ENCODE results near the gene SYK. TPM values are rescaled to one million over a fixed set of nuclear protein-coding genes. Genes with fewer than 3 reads are reported as not detected.
"Not testable (repeated sequence)": the region's sequence is repeated elsewhere in the genome, so short reads cannot be mapped to it uniquely, and the experiment has no call there.

SYK gene
- total and polyA plus RNA-seq, 2 experiments from 2014 or later: 4.9 to 5.1 TPM

DNA sequence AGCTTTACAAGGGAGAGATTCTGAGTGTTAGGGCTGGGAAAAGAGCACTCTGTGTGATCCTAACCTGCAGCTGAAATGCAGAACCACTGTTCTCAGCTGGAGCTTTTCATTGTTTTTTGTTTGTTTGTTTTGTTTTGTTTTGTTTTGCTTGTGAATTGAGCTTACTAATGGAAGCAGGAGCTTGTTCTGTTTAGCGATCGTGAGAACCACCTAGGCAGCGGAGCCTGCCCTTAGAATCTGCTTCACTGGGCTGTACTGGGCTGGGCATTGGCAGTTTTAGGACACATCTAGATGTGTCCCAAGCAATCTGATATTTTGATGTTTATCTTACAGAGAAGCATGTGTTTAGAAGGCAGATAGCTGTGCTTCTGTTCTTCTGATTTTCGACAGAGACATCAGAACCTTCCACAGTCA, 14.3 kb downstream of the SYK start:
- Histone ChIP-seq H3K9me3 (ENCODE audit: low read depth) (no peaks in the 10 kb centered on the region), H3K4me3 (no peak overlapping the region), H3K36me3 (replicated peaks; ENCODE audit: insufficient read depth, low read depth) (no peaks in the 10 kb centered on the region), H3K9me2 (replicated peaks; ENCODE audit: insufficient read depth) (no peaks in the 10 kb centered on the region), H3K79me2 (no peaks in the 10 kb centered on the region), H3K27me3 (no peaks in the 10 kb centered on the region), H3K27ac (no peak overlapping the region), H2AFZ (no peak overlapping the region), H4K20me1 (ENCODE audit: insufficient read depth, poor library complexity, severe bottlenecking) (no peaks in the 10 kb centered on the region), H3K4me1 (ENCODE audit: insufficient read depth) (no peaks in the 10 kb centered on the region), H3K4me2 (no peak overlapping the region)
- TF ChIP-seq EZH2 (IDR thresholded peaks at IDR 0.05; ENCODE audit: borderline replicate concordance): no peak
- TF ChIP-seq, protein P1, sequence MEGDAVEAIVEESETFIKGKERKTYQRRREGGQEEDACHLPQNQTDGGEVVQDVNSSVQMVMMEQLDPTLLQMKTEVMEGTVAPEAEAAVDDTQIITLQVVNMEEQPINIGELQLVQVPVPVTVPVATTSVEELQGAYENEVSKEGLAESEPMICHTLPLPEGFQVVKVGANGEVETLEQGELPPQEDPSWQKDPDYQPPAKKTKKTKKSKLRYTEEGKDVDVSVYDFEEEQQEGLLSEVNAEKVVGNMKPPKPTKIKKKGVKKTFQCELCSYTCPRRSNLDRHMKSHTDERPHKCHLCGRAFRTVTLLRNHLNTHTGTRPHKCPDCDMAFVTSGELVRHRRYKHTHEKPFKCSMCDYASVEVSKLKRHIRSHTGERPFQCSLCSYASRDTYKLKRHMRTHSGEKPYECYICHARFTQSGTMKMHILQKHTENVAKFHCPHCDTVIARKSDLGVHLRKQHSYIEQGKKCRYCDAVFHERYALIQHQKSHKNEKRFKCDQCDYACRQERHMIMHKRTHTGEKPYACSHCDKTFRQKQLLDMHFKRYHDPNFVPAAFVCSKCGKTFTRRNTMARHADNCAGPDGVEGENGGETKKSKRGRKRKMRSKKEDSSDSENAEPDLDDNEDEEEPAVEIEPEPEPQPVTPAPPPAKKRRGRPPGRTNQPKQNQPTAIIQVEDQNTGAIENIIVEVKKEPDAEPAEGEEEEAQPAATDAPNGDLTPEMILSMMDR (IDR thresholded peaks at IDR 0.05; ENCODE audit: poor library complexity): no peak
- no peak for TF ChIP-seq EZH2phosphoT487 (IDR thresholded peaks at IDR 0.05; ENCODE audit: low read depth, severe bottlenecking, unreplicated experiment)
- no peak for DNase-seq (ENCODE audit: low spot score)
- WGBS (ENCODE audit: low lambda C conversion rate, missing lambda C conversion rate): 76% methylated on average over 4 of the region's 4 CpGs

DNA sequence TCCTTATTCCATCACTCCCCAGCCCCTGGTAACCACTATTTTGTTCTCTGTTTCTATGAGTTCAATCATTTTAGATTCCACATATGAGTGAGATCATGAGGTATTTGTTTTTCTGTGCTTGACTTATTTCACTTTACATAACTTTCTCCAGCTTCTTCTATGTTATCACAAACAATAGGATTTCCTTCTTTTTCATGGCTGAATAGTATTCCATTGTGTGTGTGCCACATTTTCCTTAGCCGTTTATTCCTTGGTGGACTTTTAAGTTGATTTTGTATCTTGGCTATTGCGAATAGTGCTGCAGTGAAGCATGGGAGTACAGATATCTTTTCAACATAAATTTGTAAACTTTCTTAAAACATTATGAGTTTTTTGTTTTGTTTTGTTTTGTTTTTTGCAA, 15.1 kb downstream of the SYK start:
- Histone ChIP-seq H3K79me2 (no peaks in the 10 kb centered on the region), H4K20me1 (ENCODE audit: insufficient read depth, poor library complexity, severe bottlenecking) (no peaks in the 10 kb centered on the region), H2AFZ (no peak overlapping the region), H3K27me3 (no peaks in the 10 kb centered on the region), H3K9me3 (ENCODE audit: low read depth) (no peaks in the 10 kb centered on the region), H3K4me1 (ENCODE audit: insufficient read depth) (no peaks in the 10 kb centered on the region), H3K36me3 (replicated peaks; ENCODE audit: insufficient read depth, low read depth) (no peaks in the 10 kb centered on the region), H3K27ac (no peak overlapping the region), H3K9me2 (replicated peaks; ENCODE audit: insufficient read depth) (no peaks in the 10 kb centered on the region), H3K4me2 (no peak overlapping the region), H3K4me3 (no peak overlapping the region)
- 92% methylated on average over 2 of the region's 2 CpGs for WGBS (ENCODE audit: low lambda C conversion rate, missing lambda C conversion rate)
- DNase-seq (ENCODE audit: low spot score): no peak
- TF ChIP-seq, protein P1 (IDR thresholded peaks at IDR 0.05; ENCODE audit: poor library complexity): no peak
- no peak for TF ChIP-seq EZH2phosphoT487 (IDR thresholded peaks at IDR 0.05; ENCODE audit: low read depth, severe bottlenecking, unreplicated experiment)
- no peak for TF ChIP-seq EZH2 (IDR thresholded peaks at IDR 0.05; ENCODE audit: borderline replicate concordance)

DNA sequence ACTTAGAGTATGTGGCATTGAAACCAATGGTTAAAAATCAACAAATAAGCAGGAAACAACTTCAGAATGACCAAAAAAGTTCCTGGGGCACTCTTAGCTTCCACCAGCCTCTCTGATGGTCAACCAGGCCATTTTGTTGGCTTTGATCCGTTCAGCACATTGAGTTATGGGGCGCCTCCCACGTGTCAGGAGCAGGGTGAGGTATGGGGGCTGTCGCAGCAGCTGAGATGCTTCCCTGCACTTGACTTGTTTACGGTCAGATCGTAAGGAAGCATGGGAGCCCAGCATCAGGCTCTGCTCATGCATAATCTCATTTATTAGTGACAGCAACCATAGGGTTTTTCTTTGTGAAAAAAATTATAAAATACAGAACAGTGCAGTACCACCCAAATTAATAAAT, 16.7 kb downstream of the SYK start:
- no peaks in the 10 kb centered on the region for H3K79me2 ChIP-seq
- H2AFZ ChIP-seq: no peak overlapping the region
- no peak overlapping the region for H3K4me2 ChIP-seq
- no peaks in the 10 kb centered on the region for H3K36me3 ChIP-seq (replicated peaks; ENCODE audit: insufficient read depth, low read depth)
- no peaks in the 10 kb centered on the region for H3K27me3 ChIP-seq
- no peaks in the 10 kb centered on the region for H3K9me2 ChIP-seq (replicated peaks; ENCODE audit: insufficient read depth)
- no peak overlapping the region for H3K4me3 ChIP-seq
- no peaks in the 10 kb centered on the region for H3K9me3 ChIP-seq (ENCODE audit: low read depth)
- WGBS (ENCODE audit: low lambda C conversion rate, missing lambda C conversion rate): 78% methylated on average over 6 of the region's 6 CpGs
- DNase-seq (ENCODE audit: low spot score): no peak
- no peaks in the 10 kb centered on the region for H4K20me1 ChIP-seq (ENCODE audit: insufficient read depth, poor library complexity, severe bottlenecking)
- TF ChIP-seq EZH2phosphoT487 (IDR thresholded peaks at IDR 0.05; ENCODE audit: low read depth, severe bottlenecking, unreplicated experiment) (no peak), EZH2 (IDR thresholded peaks at IDR 0.05; ENCODE audit: borderline replicate concordance) (no peak)
- TF ChIP-seq, protein P1 (IDR thresholded peaks at IDR 0.05; ENCODE audit: poor library complexity): no peak
- no peaks in the 10 kb centered on the region for H3K4me1 ChIP-seq (ENCODE audit: insufficient read depth)
- no peak overlapping the region for H3K27ac ChIP-seq

DNA sequence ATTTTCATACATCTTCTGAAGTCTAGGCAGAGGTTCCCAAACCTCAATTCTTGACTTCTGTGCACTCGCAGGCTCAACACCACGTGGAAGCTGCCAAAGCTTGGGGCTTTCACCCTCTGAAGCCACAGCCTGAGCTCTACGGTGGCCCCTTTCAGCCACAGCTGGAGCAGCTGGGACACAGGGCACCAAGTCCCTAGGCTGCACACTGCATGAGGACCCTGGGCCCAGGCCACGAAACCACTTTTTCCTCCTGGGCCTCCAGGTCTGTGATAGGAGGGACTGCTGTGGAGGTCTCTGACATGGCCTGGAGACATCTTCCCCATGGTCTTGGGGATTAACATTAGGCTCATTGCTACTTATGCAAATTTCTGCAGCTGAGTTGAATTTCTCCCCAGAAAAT, 18.8 kb downstream of the SYK start:
- not testable (repeated sequence) for H4K20me1 ChIP-seq (ENCODE audit: insufficient read depth, poor library complexity, severe bottlenecking); H3K27me3 ChIP-seq; H3K4me1 ChIP-seq (ENCODE audit: insufficient read depth); H3K27ac ChIP-seq; H3K4me3 ChIP-seq; H3K9me3 ChIP-seq (ENCODE audit: low read depth); H3K36me3 ChIP-seq (replicated peaks; ENCODE audit: insufficient read depth, low read depth); H3K9me2 ChIP-seq (replicated peaks; ENCODE audit: insufficient read depth); H3K79me2 ChIP-seq; H3K4me2 ChIP-seq; H2AFZ ChIP-seq; DNase-seq (ENCODE audit: low spot score)
- WGBS (ENCODE audit: low lambda C conversion rate, missing lambda C conversion rate): 93% methylated on average over 4 of the region's 4 CpGs

DNA sequence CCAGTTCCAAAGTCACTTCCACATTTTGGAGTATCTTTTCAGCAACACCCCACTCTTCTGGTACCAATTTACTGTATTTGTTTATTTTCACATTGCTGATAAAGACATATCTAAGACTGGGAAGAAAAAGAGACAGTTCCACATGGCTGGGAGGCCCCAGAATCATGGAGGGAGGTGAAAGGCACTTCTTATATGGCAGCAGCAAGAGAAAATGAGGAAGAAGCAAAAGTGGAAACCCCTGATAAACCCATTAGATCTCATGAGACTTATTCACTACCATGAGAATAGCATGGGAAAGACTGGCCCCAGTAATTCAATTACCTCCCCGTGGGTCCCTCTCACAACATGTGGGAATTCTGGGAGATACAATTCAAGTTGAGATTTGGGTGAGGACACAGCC, 19.6 kb downstream of the SYK start:
- not testable (repeated sequence) for H3K4me3 ChIP-seq; H3K27me3 ChIP-seq; H3K27ac ChIP-seq; H2AFZ ChIP-seq; H3K36me3 ChIP-seq (replicated peaks; ENCODE audit: insufficient read depth, low read depth); H3K9me3 ChIP-seq (ENCODE audit: low read depth); H3K79me2 ChIP-seq; H3K4me1 ChIP-seq (ENCODE audit: insufficient read depth); H3K9me2 ChIP-seq (replicated peaks; ENCODE audit: insufficient read depth); H4K20me1 ChIP-seq (ENCODE audit: insufficient read depth, poor library complexity, severe bottlenecking); H3K4me2 ChIP-seq; DNase-seq (ENCODE audit: low spot score)
- WGBS (ENCODE audit: low lambda C conversion rate, missing lambda C conversion rate): 73% methylated on average over 1 of the region's 1 CpG
